Heart right ventricle (tissue), 16 donors: ENCODE results near the gene C11orf58. TPM values are rescaled to one million over a fixed set of nuclear protein-coding genes. Genes with fewer than 3 reads are reported as not detected.

ENCODE experiments used
- ATAC-seq, 8 donors: fragments of 200-7000 bp; cut with Tn5 transposase; one replicate each; pipeline ENCODE4 v1.9.1; 2020; ENCODE audit warnings: mild to moderate bottlenecking in 8 of 8, moderate library complexity in 8 of 8, moderate number of reproducible peaks in 1 of 8
- DNase-seq, 2 donors: peaks; one replicate each; pipeline ENCODE4 v3.0.0-alpha.2; 2020
- H3K27ac ChIP-seq, 10 donors: fragments of 200-600 bp; sonication (generic) in 2 of 10; one replicate each; pipeline versions ENCODE4 v1.5.0 to v1.8.0; 2020 to 2022; ENCODE audit warnings: mild to moderate bottlenecking in 3 of 10
- H3K27me3 ChIP-seq, 7 donors: fragments of 200-600 bp; one replicate each; pipeline ENCODE4 v1.8.0; 2021 to 2022; ENCODE audit warnings: mild to moderate bottlenecking in 2 of 7
- H3K36me3 ChIP-seq, 9 donors: fragments of 200-600 bp; sonication (generic) in 1 of 9; one replicate each; pipeline versions ENCODE4 v1.5.0 to v1.8.0; 2020 to 2022; ENCODE audit warnings: mild to moderate bottlenecking in 2 of 9
- H3K4me1 ChIP-seq, 9 donors: fragments of 200-600 bp; sonication (generic) in 1 of 9; one replicate each; pipeline versions ENCODE4 v1.5.0 to v1.8.0; 2020 to 2022; ENCODE audit warnings: mild to moderate bottlenecking in 4 of 9
- H3K4me3 ChIP-seq, 10 donors: fragments of 200-600 bp; sonication (generic) in 2 of 10; one replicate each; pipeline versions ENCODE4 v1.5.0 to v1.8.0; 2020 to 2022; ENCODE audit warnings: mild to moderate bottlenecking in 7 of 10, moderate library complexity in 2 of 10
- H3K9me3 ChIP-seq, 11 donors: fragments of 200-600 bp in 10 of 11; sonication (generic) in 2 of 11; one replicate each; pipeline versions ENCODE4 v1.5.0 to v1.8.0; 2013 to 2022; ENCODE audit warnings: mild to moderate bottlenecking in 2 of 11, control low read depth in 1 of 11, moderate library complexity in 1 of 11
- CTCF ChIP-seq, 9 donors: fragments of 200-600 bp; sonication (generic) in 2 of 9; IDR thresholded peaks; one replicate each; pipeline versions ENCODE4 v1.5.0 to v1.8.0; 2021 to 2022; ENCODE audit warnings: antibody characterized with exemption in 9 of 9, mild to moderate bottlenecking in 5 of 9, moderate library complexity in 1 of 9
- WGBS, 2 donors: extraction: QIAGEN DNeasy Blood & Tissue Kit; methylation state at CpG; one replicate each; pipeline ENCODE4 v1.1.7; 2013; ENCODE audit warnings: inconsistent platforms in 1 of 2; 5-methylcytosine and 5-hydroxymethylcytosine counted together
- intact Hi-C, 10 donors: fragments of 100-400 bp; cut with DNase I; formaldehyde crosslinking; loops; one replicate each; pipeline versions ENCODE4 v1.11.1 to v1.14.2; 2022
- polyA plus RNA-seq, 2 donors: library from polyadenylated mRNA; stranded (reverse); fragments of 200-250 nt; gene quantifications; one replicate each; pipeline ENCODE4 v1.2.3, GENCODE V29; 2013
- total RNA-seq, 10 donors: library from RNA; stranded (reverse); fragmentation: NEBNext Ultra II Directional in 3 of 10; extraction: Animal tissue kit (Norgen Biotek cat#: 25700) in 3 of 10; gene quantifications; one replicate each; pipeline versions ENCODE4 v1.2.1 to v1.2.4, GENCODE V29; 2021 to 2023
- donor health status: Arrhythmogenic right ventricular cardiomyopathy.
- donor health status: ischemic (EF 13 %, LVEDD 7.1; RV severe dilation, severe dysfunction).
- donor health status: healthy with polysubstance abuse.
- donor health status: DM: no; HTN: yes; CAD: no.
- donor health status: DM: no; HTN: no; CAD: no.
- donor health status: ischemic (EF 25% LVEDD 6.9; RV normal size, moderate dysfunction).
- donor health status: ischemic (EF 25% LVEDD 5.7; RV mildly dilated, moderate dysfunction).
- donor health status: healthy.
- donor health status: DM: yes; HTN: yes; CAD: no.
- donor health status: Ischemic cardiomyopathy.
- donor health status: ischemic (EF 35%, LVEDD 5.7; RV mildly dilated, moderate dysfunction).
- donor health status: nonischemic (EF 11% LVEDD 7.7; RV severe dilation, severe dysfunction).
- donor health status: DM: yes; HTN: yes; CAD: no.
- donor health status: PGD.
- donor health status: ischemic (EF 29% LVEDD 5.4; RV normal size, mild dysfunction).
- donor health status: nonischemic (EF 23%, LVEDD 6.1; RV moderate dilation, normal function).

C11orf58 gene
- total and polyA plus RNA-seq, 12 donors = 70.2 to 141 (median 107) TPM

GRCh38 chr11:16793511-16793910 lies 55.1 kb downstream of the C11orf58 start:
- no peak for TF ChIP-seq CTCF (IDR thresholded peaks at IDR 0.05)
- intact Hi-C loops = no loop called here
- ATAC-seq = no peak
- no peak overlapping the region for H3K4me3 ChIP-seq
- H3K36me3 ChIP-seq = peaks cover 0 to 41% (median 0%) of the 10 kb centered on the region in 9 donors
- H3K27me3 ChIP-seq = no peaks in the 10 kb centered on the region
- H3K4me1 ChIP-seq = peaks cover 0 to 64% (median 28%) of the 10 kb centered on the region in 9 donors
- 87 to 92% methylated on average over 3 of the region's 3 CpGs for WGBS, 2 donors
- H3K27ac ChIP-seq = peak overlapping the region in 2 of 10 donors; percentile 30 to 84
- no peak for DNase-seq
- H3K9me3 ChIP-seq = no peaks in the 10 kb centered on the region

GRCh38 chr11:16794047-16794818 lies 55.8 kb downstream of the C11orf58 start:
- DNase-seq (no peak), ATAC-seq (no peak)
- Histone ChIP-seq H3K4me3 (no peak overlapping the region), H3K27me3 (no peaks in the 10 kb centered on the region), H3K27ac (peak overlapping the region in 1 of 10 donors; percentile 87), H3K9me3 (no peaks in the 10 kb centered on the region), H3K4me1 (peaks cover 0 to 57% (median 22%) of the 10 kb centered on the region in 9 donors), H3K36me3 (peaks cover 0 to 41% (median 0%) of the 10 kb centered on the region in 9 donors)
- no peak for TF ChIP-seq CTCF (IDR thresholded peaks at IDR 0.05)
- WGBS, 2 donors = 87 to 89% methylated on average over 17 of the region's 17 CpGs
- intact Hi-C loops = no loop called here

DNA sequence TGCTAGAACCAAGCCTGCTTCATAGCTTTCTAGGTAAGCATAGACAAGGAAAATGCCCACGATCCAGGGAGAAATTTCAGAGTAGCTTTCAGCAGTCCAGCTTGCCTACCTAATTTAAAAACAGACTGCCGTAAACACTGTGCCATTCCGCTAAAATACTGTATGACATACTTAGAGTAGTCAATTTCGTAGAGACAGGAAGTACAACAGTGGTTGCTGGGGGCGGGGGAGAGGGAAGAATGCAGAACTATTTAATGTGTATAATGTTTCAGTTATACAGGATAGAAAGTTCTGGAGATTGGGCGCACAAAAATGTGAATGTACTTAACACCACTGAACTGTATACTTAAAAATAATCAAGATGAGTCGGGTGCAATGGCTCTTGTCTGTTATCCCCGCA lies 56.7 kb downstream of the C11orf58 start:
- Histone ChIP-seq H3K4me3 (no peak overlapping the region), H3K27ac (peak overlapping the region in 3 of 10 donors; percentile 55 to 87 (median 56))
- intact Hi-C loops = no loop called here

DNA sequence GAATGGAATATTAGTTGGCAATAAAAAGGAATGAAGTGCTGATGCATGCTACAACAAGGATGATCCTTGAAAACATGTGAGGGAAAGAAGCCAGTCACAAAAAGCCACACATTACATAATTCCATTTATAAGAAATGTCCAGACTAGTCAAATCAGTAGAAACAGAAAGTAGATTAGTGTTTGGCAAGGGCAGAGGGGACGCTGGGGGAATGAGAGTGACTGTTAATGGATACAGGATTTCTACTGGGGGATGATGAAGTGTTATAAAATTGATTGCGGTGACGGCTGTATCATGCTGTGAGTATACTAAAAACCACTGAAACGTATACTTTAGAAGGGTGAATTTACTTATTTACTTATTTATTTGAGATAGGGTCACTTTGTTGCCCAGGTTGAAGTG lies 57.9 kb downstream of the C11orf58 start:
- no peak for TF ChIP-seq CTCF (IDR thresholded peaks at IDR 0.05)
- H3K4me3 ChIP-seq = no peak overlapping the region
- peaks cover 0 to 39% (median 21%) of the 10 kb centered on the region in 9 donors for H3K4me1 ChIP-seq
- H3K27ac ChIP-seq = peak overlapping the region in 1 of 10 donors; percentile 87
- H3K9me3 ChIP-seq = no peaks in the 10 kb centered on the region
- 77 to 86% methylated on average over 4 of the region's 4 CpGs for WGBS, 2 donors
- no peaks in the 10 kb centered on the region for H3K27me3 ChIP-seq
- no peak for ATAC-seq
- intact Hi-C loops = no loop called here
- H3K36me3 ChIP-seq = peaks cover 0 to 28% (median 0%) of the 10 kb centered on the region in 9 donors
- DNase-seq = no peak

More for the DNA sequence above, 56.7 kb downstream of the C11orf58 start:
- H3K4me1 ChIP-seq = peaks cover 0 to 51% (median 22%) of the 10 kb centered on the region in 9 donors
- H3K36me3 ChIP-seq = peaks cover 0 to 37% (median 0%) of the 10 kb centered on the region in 9 donors
- no peak for TF ChIP-seq CTCF (IDR thresholded peaks at IDR 0.05)
- WGBS, 2 donors = 82 to 83% methylated on average over 8 of the region's 8 CpGs
- H3K27me3 ChIP-seq = no peaks in the 10 kb centered on the region
- ATAC-seq = peak in 1 of 8 donors; percentile 38
- DNase-seq = no peak
- H3K9me3 ChIP-seq = no peaks in the 10 kb centered on the region
